GM13977 (cell line): Measurements from ENCODE around the gene ADAP1.

ENCODE experiments used
- DNase-seq: peaks from one replicate; pipeline ENCODE4 v3.0.0; 2012; ENCODE audit warnings: low spot score
- CTCF ChIP-seq: IDR thresholded peaks from 2 replicates; pipeline ENCODE4 v1.5.1; 2012; ENCODE audit warnings: mild to moderate bottlenecking, control low read depth; ENCODE audit not compliant: insufficient read depth; ENCODE audit errors: extremely low read depth, missing control alignments
- in situ Hi-C: fragments of 300-500 bp; cut with MboI; formaldehyde crosslinking; loops from one replicate; pipeline ENCODE4 v1.12.0; 2022; ENCODE audit warnings: low sequenced_read_pairs, low pct_unique_long_range_greater_than_20kb, mixed read lengths, inconsistent platforms; ENCODE audit not compliant: unreplicated experiment

ADAP1 gene

GRCh38 chr7:917255-918117 lies 37.0 kb downstream of the ADAP1 start:
- no peak for TF ChIP-seq CTCF
- in situ Hi-C loops = no loop called here
- DNase-seq = no peak

- no peak for TF ChIP-seq CTCF
- in situ Hi-C loops = no loop called here
- DNase-seq = no peak
These were observed 38.1 kb downstream of the ADAP1 start for GRCh38 chr7:916291-916941.

- DNase-seq = no peak
- in situ Hi-C loops = no loop called here
- no peak for TF ChIP-seq CTCF
These were observed 38.9 kb downstream of the ADAP1 start for GRCh38 chr7:915291-916218.

GRCh38 chr7:914521-915194 lies 39.8 kb downstream of the ADAP1 start:
- DNase-seq = no peak
- in situ Hi-C loops = no loop called here
- no peak for TF ChIP-seq CTCF

- no peak for TF ChIP-seq CTCF
- in situ Hi-C loops = no loop called here
- DNase-seq = no peak
These were observed 40.6 kb downstream of the ADAP1 start for GRCh38 chr7:913736-914520.
